GM12892 (cell line): ENCODE data around the gene ATP10A.

ENCODE experiments used
- POLR2AphosphoS5 ChIP-seq: IDR thresholded peaks from 2 replicates; pipeline ENCODE4 v1.6.1; 2011; ENCODE audit warnings: low read depth, low read length, control low read depth
- TAF1 ChIP-seq: IDR thresholded peaks from 2 replicates; pipeline ENCODE4 v1.6.1; 2011; ENCODE audit warnings: low read depth, mild to moderate bottlenecking, control low read depth, low read length, borderline replicate concordance

DNA sequence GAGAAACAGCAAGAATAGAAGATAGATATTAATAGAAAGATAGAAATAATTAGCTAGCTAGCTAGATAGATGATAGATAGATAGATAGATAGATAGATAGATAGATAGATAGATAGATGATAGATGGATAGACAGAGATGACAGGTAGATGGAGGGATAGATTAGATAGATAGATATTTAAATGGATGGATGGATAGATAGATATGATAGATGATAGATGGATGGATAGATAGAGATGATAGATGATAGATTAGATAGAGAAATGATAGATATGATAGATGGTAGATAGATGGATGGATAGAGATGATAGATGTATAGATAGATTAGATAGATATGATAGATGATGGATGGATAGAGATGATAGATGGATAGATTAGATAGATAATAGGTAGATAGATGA is 8.3 kb upstream of the ATP10A start:
- TF ChIP-seq POLR2AphosphoS5 (no peak), TAF1 (no peak)
